Small intestine (tissue), 7 donors: ENCODE results near the gene CADPS. TPM values are rescaled to one million over a fixed set of nuclear protein-coding genes. Genes with fewer than 3 reads are reported as not detected.

ENCODE experiments used
- DNase-seq, 2 donors: peaks; one replicate each; pipeline versions ENCODE4 v3.0.0 to v3.0.0-alpha.2; 2013
- FAIRE-seq: peaks from 2 replicates; lab custom pipeline; 2012; peaks lifted over from hg19 to GRCh38; lab: Jason Lieb, UNC
- H3K27ac ChIP-seq, 3 donors: one replicate each; pipeline ENCODE4 v1.5.1; 2013; ENCODE audit warnings: low read length in 2 of 3, mild to moderate bottlenecking in 2 of 3, control low read depth in 1 of 3, inconsistent platforms in 1 of 3, low read depth in 1 of 3, moderate library complexity in 1 of 3
- H3K27me3 ChIP-seq, 3 donors: one replicate each; pipeline ENCODE4 v1.6.1; 2013; ENCODE audit warnings: low read length in 3 of 3, inconsistent platforms in 1 of 3; ENCODE audit not compliant: control insufficient read depth in 3 of 3, insufficient read depth in 3 of 3
- H3K36me3 ChIP-seq, 3 donors: one replicate each; pipeline ENCODE4 v1.6.1; 2013; ENCODE audit warnings: low read length in 3 of 3, inconsistent platforms in 1 of 3, low read depth in 1 of 3, mild to moderate bottlenecking in 1 of 3, moderate library complexity in 1 of 3; ENCODE audit not compliant: control insufficient read depth in 3 of 3, insufficient read depth in 2 of 3
- H3K4me1 ChIP-seq, 3 donors: one replicate each; pipeline ENCODE4 v1.6.1; 2013; ENCODE audit warnings: low read length in 2 of 3, inconsistent platforms in 1 of 3, low read depth in 1 of 3, mild to moderate bottlenecking in 1 of 3, moderate library complexity in 1 of 3; ENCODE audit not compliant: control insufficient read depth in 3 of 3, insufficient read depth in 2 of 3
- H3K4me3 ChIP-seq, 3 donors: one replicate each; pipeline ENCODE4 v1.5.1; 2013; ENCODE audit warnings: low read length in 3 of 3, control low read depth in 1 of 3, inconsistent platforms in 1 of 3, low read depth in 1 of 3, mild to moderate bottlenecking in 1 of 3, moderate library complexity in 1 of 3
- H3K9me3 ChIP-seq, 2 donors: one replicate each; pipeline ENCODE4 v1.6.1; 2013; ENCODE audit warnings: low read depth in 1 of 2, low read length in 1 of 2; ENCODE audit not compliant: control insufficient read depth in 2 of 2, insufficient read depth in 1 of 2
- WGBS, 3 donors: extraction: QIAGEN DNeasy Blood & Tissue Kit; methylation state at CpG; one replicate each; pipeline ENCODE4 v1.1.7; 2013; 5-methylcytosine and 5-hydroxymethylcytosine counted together
- polyA plus RNA-seq, 4 donors: library from polyadenylated mRNA; stranded (reverse) in 3 of 4; unstranded in 1 of 4; fragments of 200-250 nt in 3 of 4; fragments of 120-200 nt in 1 of 4; gene quantifications; one replicate each; pipeline versions ENCODE4 v1.2.1 to v1.2.3, GENCODE V29; 2013
- donor health status: healthy with polysubstance abuse.
- donor health status: control.
- donor health status: control.
- donor health status: Bipolar disorder and iron deficiency.
- donor health status: healthy.

The CADPS gene
- polyA plus RNA-seq, 4 donors, result 1.9 to 9.3 (median 6.0) TPM

- H3K4me3 ChIP-seq, result no peak overlapping the region
- H3K9me3 ChIP-seq, result no peaks in the 10 kb centered on the region
- H3K27me3 ChIP-seq, result peaks cover 0 to 3% (median 0%) of the 10 kb centered on the region in 3 donors
- no peaks in the 10 kb centered on the region for H3K36me3 ChIP-seq
- H3K27ac ChIP-seq, result no peak overlapping the region
- FAIRE-seq (no peak), DNase-seq (no peak)
- H3K4me1 ChIP-seq, result no peaks in the 10 kb centered on the region
These were observed 30.1 kb upstream of the CADPS start for GRCh38 chr3:62905331-62905730.

GRCh38 chr3:62898530-62899496 lies 23.6 kb upstream of the CADPS start:
- WGBS, 3 donors, result 46 to 68% (median 64%) methylated on average over 2 of the region's 2 CpGs
- Histone ChIP-seq H3K4me3 (no peak overlapping the region), H3K9me3 (no peaks in the 10 kb centered on the region), H3K27me3 (peaks cover 0 to 2% (median 0%) of the 10 kb centered on the region in 3 donors), H3K36me3 (no peaks in the 10 kb centered on the region), H3K27ac (no peak overlapping the region), H3K4me1 (no peaks in the 10 kb centered on the region)
- DNase-seq, result no peak
- FAIRE-seq, result no peak

DNA sequence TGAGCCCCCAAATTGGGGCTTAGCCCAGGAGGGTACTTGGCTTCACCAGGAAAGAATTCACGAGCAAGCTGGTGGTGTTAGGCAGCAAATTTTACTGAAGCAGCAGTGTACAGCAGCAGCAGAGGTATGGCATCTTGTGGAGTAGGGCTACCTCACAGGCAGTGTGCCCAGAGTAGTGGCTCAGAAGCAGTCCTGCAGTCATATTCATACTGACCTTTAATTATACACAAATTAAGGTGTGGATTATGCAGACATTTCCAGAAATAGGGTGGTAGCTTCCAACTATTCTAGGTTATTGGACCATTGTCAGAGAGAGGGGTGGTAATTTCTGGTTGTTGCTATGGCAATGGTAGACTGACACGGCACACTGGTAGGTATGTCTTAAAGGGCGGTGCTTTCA lies 20.7 kb upstream of the CADPS start:
- H3K27ac ChIP-seq, result no peak overlapping the region
- DNase-seq, result no peak
- peaks cover 0 to 2% (median 0%) of the 10 kb centered on the region in 3 donors for H3K27me3 ChIP-seq
- 87 to 94% (median 91%) methylated on average over 3 of the region's 3 CpGs for WGBS, 3 donors
- H3K4me1 ChIP-seq, result no peaks in the 10 kb centered on the region
- H3K9me3 ChIP-seq, result no peaks in the 10 kb centered on the region
- no peak overlapping the region for H3K4me3 ChIP-seq
- no peaks in the 10 kb centered on the region for H3K36me3 ChIP-seq
- FAIRE-seq, result no peak

- no peak for DNase-seq
- FAIRE-seq, result no peak
- 62 to 91% (median 72%) methylated on average over 2 of the region's 2 CpGs for WGBS, 3 donors
- no peaks in the 10 kb centered on the region for H3K36me3 ChIP-seq
- H3K4me1 ChIP-seq, result no peaks in the 10 kb centered on the region
- peaks cover 0 to 2% (median 0%) of the 10 kb centered on the region in 3 donors for H3K27me3 ChIP-seq
- no peaks in the 10 kb centered on the region for H3K9me3 ChIP-seq
- H3K27ac ChIP-seq, result no peak overlapping the region
- no peak overlapping the region for H3K4me3 ChIP-seq
These were observed 17.7 kb upstream of the CADPS start for GRCh38 chr3:62892951-62893350.

DNA sequence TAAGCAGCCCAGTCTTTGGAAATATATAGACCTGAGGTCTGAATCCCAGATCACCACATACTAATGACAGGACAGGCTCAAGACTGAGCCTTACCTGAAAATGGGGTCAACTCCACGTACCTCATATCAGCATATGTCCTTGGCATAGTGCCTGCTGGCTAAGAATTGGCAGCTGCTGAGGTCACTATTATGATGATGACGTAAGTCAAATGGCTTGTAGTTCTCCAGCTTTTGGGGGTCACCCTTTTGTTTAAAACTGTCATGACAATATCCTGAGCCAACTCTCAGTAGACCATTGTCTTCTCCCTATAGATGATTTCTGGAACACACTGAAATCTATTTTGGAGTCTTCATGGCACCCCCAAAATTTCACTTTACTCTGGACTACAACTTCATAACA lies 16.8 kb upstream of the CADPS start:
- DNase-seq (no peak), FAIRE-seq (no peak)
- WGBS, 3 donors, result 22 to 52% (median 24%) methylated on average over 2 of the region's 2 CpGs
- Histone ChIP-seq H3K9me3 (no peaks in the 10 kb centered on the region), H3K4me3 (no peak overlapping the region), H3K4me1 (no peaks in the 10 kb centered on the region), H3K27me3 (peaks cover 0 to 2% (median 0%) of the 10 kb centered on the region in 3 donors), H3K27ac (no peak overlapping the region), H3K36me3 (no peaks in the 10 kb centered on the region)

DNA sequence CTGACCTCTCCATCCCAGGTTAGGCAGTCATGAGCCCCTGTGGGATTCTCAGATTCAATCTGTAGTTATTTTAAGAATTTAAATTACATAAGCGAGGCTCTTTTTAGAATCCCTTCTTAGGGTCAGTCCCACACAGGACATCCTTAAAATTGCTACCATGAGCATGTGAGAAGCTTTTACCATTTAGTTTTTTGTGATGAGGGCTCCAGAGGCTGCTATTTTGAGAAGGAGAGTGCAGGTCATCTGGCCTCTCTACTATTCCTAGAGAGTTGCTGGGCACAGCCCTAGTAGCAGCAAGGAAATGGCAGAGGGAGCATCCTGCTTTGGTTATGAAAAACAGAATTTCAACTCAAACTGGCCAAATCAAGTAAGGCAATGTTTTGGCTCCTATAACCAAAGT lies 13.6 kb upstream of the CADPS start:
- no peaks in the 10 kb centered on the region for H3K4me1 ChIP-seq
- WGBS, 3 donors, result 78 to 84% (median 83%) methylated on average over 1 of the region's 1 CpG
- H3K36me3 ChIP-seq, result no peaks in the 10 kb centered on the region
- H3K27me3 ChIP-seq, result peaks cover 0 to 2% (median 0%) of the 10 kb centered on the region in 3 donors
- no peak overlapping the region for H3K27ac ChIP-seq
- no peak overlapping the region for H3K4me3 ChIP-seq
- H3K9me3 ChIP-seq, result no peaks in the 10 kb centered on the region
- FAIRE-seq (no peak), DNase-seq (no peak)

- peaks cover 0 to 2% (median 0%) of the 10 kb centered on the region in 3 donors for H3K27me3 ChIP-seq
- H3K4me3 ChIP-seq, result no peak overlapping the region
- no peaks in the 10 kb centered on the region for H3K36me3 ChIP-seq
- 30 to 38% (median 37%) methylated on average over 3 of the region's 3 CpGs for WGBS, 3 donors
- no peaks in the 10 kb centered on the region for H3K9me3 ChIP-seq
- no peak overlapping the region for H3K27ac ChIP-seq
- no peaks in the 10 kb centered on the region for H3K4me1 ChIP-seq
- FAIRE-seq (no peak), DNase-seq (peak in 1 of 2 donors; percentile 7)
These were observed 13.0 kb upstream of the CADPS start for GRCh38 chr3:62888180-62888579.

- Histone ChIP-seq H3K4me1 (no peaks in the 10 kb centered on the region), H3K27ac (no peak overlapping the region), H3K9me3 (no peaks in the 10 kb centered on the region), H3K36me3 (no peaks in the 10 kb centered on the region), H3K4me3 (no peak overlapping the region), H3K27me3 (peaks cover 0 to 6% (median 0%) of the 10 kb centered on the region in 3 donors)
- no peak for DNase-seq
- 80 to 84% (median 82%) methylated on average over 2 of the region's 2 CpGs for WGBS, 3 donors
- no peak for FAIRE-seq
These were observed 9.9 kb upstream of the CADPS start for GRCh38 chr3:62885136-62885535.
